Testis (tissue), 2 donors: ENCODE results near the gene USH1G.

Experiments used
- POLR2A ChIP-seq: fragments of 450-650 bp; IDR thresholded peaks from one replicate; pipeline ENCODE4 v1.6.1; 2017; ENCODE audit warnings: antibody characterized with exemption, mild to moderate bottlenecking, moderate library complexity
- TF ChIP-seq, protein P1 (sequence below), 3 experiments: fragments of 450-650 bp in 2 of 3; fragments of 200-600 bp in 1 of 3; sonication (generic) in 1 of 3; IDR thresholded peaks; one replicate each; pipeline ENCODE4 v1.5.1; 2016 to 2019; ENCODE audit warnings: antibody characterized with exemption in 3 of 3, mild to moderate bottlenecking in 2 of 3, moderate library complexity in 1 of 3

- no peak for TF ChIP-seq POLR2A
- TF ChIP-seq, protein P1, sequence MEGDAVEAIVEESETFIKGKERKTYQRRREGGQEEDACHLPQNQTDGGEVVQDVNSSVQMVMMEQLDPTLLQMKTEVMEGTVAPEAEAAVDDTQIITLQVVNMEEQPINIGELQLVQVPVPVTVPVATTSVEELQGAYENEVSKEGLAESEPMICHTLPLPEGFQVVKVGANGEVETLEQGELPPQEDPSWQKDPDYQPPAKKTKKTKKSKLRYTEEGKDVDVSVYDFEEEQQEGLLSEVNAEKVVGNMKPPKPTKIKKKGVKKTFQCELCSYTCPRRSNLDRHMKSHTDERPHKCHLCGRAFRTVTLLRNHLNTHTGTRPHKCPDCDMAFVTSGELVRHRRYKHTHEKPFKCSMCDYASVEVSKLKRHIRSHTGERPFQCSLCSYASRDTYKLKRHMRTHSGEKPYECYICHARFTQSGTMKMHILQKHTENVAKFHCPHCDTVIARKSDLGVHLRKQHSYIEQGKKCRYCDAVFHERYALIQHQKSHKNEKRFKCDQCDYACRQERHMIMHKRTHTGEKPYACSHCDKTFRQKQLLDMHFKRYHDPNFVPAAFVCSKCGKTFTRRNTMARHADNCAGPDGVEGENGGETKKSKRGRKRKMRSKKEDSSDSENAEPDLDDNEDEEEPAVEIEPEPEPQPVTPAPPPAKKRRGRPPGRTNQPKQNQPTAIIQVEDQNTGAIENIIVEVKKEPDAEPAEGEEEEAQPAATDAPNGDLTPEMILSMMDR (IDR thresholded peaks at IDR 0.05) = no peak
Measured at GRCh38 chr17:74956093-74956492, 33.0 kb upstream of the USH1G start.
